Central memory CD4-positive, alpha-beta T cell (primary cell): Measurements from ENCODE around the gene SGCE.

Source experiments
- DNase-seq: peaks from one replicate; pipeline ENCODE4 v3.0.0; 2022

SGCE gene

GRCh38 chr7:94621120-94621519 lies 34.8 kb downstream of the SGCE start:
- DNase-seq, result no peak

DNA sequence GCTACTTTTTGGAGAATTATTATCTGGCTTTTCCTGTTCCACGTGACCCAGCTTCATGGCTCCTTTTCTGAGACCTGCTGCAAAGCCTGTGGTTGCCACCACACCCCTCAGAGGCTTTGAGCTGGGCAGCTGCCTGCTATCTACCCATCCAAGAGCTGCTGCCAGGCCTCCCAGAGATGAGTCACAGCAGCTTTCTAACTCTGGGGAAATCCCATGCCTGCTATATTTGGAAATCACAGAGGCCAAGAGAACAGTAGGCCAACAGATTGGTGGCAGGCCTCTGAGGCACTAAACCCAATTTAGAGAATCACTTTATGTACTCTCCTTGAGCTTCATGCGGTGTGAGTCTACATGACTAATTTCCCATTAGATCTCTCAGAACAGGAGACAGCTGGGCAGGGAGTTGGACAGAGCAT lies 35.2 kb downstream of the SGCE start:
- no peak for DNase-seq

DNA sequence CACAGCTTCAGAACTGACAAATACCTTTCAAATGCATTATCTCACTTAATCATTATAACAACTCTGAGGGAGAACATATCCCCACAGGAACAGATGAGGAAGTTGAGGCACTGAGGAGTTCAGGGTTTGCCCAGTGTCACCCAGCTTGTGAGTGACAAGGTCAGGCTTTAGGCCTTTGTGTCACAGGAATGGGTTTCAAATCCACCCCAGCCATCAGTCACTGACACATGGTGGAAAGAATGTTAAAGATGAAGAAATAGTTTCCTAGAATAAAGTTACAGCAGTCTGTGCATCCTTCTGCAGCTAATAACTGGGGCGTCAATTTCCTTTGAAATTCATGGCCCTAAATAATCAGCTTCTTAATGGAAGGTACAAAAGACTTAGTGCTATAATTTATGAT lies 37.8 kb downstream of the SGCE start:
- no peak for DNase-seq

GRCh38 chr7:94616855-94617254 lies 39.1 kb downstream of the SGCE start:
- DNase-seq, result no peak

GRCh38 chr7:94615666-94616065 lies 40.3 kb downstream of the SGCE start:
- DNase-seq, result no peak

DNA sequence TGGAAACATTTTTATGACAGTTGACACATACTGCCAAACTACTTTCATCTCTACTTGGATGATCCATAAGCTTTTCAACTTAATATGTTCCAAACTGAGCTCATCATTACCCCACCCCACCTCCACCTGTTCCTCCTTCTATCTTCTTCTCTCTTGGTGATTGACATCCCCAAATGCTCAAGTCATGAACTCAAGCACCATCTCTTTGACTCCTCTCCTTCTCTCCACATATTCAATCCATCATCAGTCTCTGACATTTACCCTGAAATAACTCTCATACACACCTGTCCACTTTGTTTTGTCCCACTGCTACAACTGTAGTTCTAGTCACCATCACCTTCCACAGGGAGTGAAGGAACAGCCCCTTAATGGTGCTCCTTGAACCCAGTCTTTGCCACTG lies 43.3 kb downstream of the SGCE start:
- no peak for DNase-seq

GRCh38 chr7:94612253-94612652 lies 43.7 kb downstream of the SGCE start:
- DNase-seq, result no peak

DNA sequence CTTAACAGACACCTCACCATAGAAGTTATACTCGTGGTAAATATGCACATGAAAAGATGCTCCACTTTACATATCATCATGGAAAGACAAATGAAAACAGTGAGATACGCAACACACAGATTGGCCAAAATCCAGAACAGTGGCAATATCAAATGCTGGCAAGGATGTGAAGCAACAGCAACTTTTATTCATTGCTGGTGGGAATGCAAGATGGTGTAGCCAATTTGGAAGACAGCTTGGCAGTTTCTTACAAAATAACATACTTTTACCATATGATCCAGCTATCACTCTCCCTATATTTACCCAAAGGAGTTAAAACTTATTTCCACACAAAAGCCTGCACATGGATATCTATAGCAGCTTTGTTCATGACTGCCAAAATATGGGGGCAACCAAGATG lies 46.4 kb downstream of the SGCE start:
- no peak for DNase-seq

GRCh38 chr7:94605031-94605430 lies 50.9 kb downstream of the SGCE start:
- no peak for DNase-seq

GRCh38 chr7:94602181-94602580 lies 53.8 kb downstream of the SGCE start:
- no peak for DNase-seq

DNA sequence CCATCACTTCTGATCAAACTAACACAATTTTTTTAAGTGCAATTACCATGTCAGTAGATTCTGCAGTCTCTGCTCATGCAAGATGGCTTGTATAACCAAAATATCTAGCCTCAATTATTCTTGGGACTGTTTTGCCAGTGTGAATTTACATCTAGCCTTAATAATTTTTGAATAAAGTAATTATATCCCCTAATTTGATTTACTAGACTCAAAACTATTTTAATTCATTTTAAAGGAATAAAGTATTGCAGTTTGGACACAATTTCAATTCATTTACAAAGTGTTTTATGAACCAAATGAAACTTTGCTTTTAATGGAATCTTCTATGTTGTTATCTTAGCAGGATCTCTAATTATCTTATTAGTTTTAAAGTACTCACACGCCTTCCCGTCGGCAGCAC lies 55.7 kb downstream of the SGCE start:
- DNase-seq, result no peak

DNA sequence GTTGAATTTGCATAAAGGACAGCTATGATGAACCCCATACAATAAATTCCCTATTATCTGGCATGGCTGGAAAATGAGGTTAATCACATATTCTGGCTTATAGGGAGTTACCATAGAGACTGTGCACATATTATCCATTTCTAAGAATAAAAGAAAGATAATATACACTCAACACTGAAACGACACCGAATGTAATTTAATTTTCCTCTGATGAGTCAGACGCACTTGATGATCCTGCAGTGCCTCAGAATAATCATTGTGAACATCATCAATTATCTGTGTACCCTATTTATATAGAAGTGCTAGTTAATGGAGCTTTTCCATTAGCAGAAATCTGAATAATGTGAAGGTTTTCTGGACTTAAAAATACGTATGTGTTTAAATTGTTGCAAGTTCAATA lies 60.2 kb downstream of the SGCE start:
- DNase-seq, result no peak

DNA sequence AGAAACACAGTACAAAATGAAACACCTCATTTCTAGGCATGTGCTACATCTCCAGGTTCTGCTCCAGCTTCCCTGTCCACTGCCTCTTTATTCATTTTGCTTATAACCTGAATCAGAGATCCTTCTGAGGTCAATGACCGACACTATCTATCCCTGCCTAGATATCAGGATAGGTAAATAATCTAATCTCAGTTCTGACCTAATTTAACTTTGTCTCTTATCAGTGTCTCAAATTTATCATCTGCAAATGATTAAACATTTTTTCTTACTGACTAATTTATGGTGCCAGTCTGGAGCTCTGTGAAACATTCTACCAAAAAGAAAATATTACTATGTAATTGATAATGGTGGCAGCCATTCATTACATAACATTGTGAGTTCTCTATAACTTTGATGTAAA lies 61.1 kb downstream of the SGCE start:
- no peak for DNase-seq

- DNase-seq, result no peak
Observed at GRCh38 chr7:94591176-94591575, 64.8 kb downstream of the SGCE start.

GRCh38 chr7:94590526-94591162 lies 65.3 kb downstream of the SGCE start:
- no peak for DNase-seq

DNA sequence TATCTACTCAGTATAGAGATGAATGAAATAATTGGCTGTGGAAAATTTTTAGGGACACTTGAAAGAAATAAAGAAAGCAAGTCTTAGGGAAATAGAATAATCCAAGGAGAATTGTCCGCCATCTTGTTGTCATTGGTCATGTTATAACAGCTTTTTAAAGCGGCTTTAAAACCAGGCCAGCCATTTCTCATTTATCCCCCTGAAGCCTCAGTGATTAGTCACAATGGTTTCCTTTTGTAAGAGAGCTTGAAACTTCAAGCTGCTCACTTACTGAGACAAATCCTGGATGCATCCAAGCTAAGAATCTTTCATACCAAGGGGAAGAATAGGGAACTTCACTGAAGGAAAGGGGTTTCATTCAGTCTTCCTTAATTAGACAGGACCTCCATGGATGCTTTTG lies 67.9 kb downstream of the SGCE start:
- no peak for DNase-seq

DNA sequence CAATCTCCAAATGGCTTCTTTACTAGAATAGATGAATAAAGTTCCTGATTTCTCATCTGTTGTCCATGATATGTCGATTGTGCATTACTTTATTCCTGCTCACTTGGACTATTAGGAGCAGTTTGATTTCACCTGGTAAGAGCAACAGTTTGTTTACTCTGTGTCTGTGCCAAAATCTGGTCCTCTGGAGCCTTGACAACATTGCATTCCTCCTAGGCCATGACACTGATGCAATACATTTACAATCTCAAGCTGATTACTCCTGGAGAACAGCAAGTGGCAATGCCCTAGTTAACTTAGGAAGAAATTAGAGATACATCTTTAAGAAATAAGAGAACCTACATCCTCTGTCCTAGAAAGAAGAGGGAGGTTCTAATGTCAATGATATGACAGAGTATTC lies 71.8 kb downstream of the SGCE start:
- no peak for DNase-seq

DNA sequence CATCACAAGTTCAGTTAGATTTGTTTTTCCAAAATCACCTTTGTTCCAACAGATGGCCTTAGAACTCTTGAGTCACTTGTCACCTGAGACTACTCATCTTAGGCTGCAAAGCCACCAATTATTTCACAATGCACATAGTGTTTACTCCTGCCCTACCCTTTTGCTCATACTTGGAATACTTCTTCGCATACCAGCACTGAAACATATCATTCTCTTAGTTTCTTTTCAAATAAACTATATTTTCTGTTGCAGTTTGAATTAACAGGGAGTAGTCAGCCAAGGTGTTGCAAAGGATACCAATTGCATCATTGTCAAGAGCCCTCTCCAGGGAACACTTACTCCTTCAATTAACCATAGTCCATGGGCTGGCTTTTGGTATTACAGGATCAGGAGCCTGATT lies 75.3 kb downstream of the SGCE start:
- no peak for DNase-seq

DNA sequence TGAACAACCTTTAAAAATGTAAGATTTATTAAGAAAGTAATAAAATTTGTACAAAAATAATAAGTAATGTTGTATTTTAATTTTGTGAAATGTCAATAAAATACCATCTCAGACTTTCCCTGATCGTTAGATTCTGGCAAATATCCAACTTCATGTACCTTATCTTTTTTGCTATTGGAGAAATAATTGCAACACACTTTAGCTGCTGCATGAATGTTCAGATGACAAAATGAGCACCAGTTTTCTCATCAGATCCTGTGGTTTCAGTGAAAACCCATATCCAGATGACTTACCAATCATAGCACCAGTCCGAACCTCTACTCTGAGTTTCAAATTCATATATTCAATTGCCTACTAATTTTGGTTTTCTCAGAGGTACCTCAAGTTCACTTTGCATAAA lies 76.5 kb downstream of the SGCE start:
- no peak for DNase-seq

GRCh38 chr7:94578614-94579013 lies 77.3 kb downstream of the SGCE start:
- no peak for DNase-seq

GRCh38 chr7:94577357-94577756 lies 78.6 kb downstream of the SGCE start:
- no peak for DNase-seq

DNA sequence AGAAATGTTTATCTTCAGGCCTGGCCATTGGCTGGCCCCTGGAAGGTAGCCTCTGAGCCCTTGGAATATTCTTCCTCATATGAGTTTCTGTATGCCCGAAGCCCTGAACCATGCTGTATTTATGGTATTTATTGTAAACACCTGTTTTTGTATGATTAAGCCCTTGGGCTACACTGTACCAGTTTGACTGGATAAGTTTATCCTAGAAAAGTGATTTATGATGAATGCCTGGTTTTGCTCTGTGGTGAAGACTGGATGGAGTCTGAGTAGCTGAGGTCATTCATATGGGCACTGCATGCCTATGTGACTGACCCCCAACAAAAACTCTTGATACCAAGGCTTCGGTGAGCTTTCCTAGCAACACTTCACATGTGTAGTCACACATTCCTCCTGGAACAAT lies 79.6 kb downstream of the SGCE start:
- no peak for DNase-seq

- DNase-seq, result no peak
Observed at GRCh38 chr7:94575646-94576045, 80.3 kb downstream of the SGCE start.

GRCh38 chr7:94571816-94572215 lies 84.1 kb downstream of the SGCE start:
- no peak for DNase-seq

DNA sequence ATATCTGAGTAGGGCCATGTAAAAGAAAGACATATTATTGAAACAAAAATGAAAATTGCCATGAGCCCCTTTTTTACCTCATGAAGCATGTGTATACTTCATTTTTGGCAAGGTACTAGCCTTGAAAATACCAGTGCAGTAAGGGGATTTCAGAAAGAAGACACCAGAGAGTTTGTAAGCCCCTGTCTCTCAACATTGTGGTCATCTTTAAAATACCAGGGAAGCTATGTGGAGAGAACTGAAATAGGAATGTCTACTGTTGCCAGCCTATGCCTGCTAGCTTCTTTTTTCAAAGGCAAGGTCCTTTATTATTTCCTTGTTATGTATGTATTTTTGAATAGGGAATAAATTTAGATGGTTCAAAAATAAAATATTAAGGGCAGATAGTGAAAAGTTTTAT lies 88.5 kb downstream of the SGCE start:
- DNase-seq, result no peak
